ENCODE measurements around the gene AP4B1.
"Not testable (repeated sequence)": the region's sequence is repeated elsewhere in the genome, so short reads cannot be mapped to it uniquely, and the experiment has no call there.

The AP4B1 gene

GRCh38 chr1:113858418-113858817 lies 46.2 kb downstream of the AP4B1 start:
- no peak for DNase-seq (ENCODE audit: low spot score)

GRCh38 chr1:113857776-113858175 lies 46.8 kb downstream of the AP4B1 start:
- DNase-seq (ENCODE audit: low spot score) = no peak

GRCh38 chr1:113856401-113856790 lies 48.2 kb downstream of the AP4B1 start:
- no peak for DNase-seq (ENCODE audit: low spot score)

GRCh38 chr1:113855630-113856400 lies 48.8 kb downstream of the AP4B1 start:
- no peak for DNase-seq (ENCODE audit: low spot score)

GRCh38 chr1:113854234-113854633 lies 50.4 kb downstream of the AP4B1 start:
- no peak for DNase-seq (ENCODE audit: low spot score)

GRCh38 chr1:113852694-113853093 lies 51.9 kb downstream of the AP4B1 start:
- DNase-seq (ENCODE audit: low spot score) = not testable (repeated sequence)

- no peak for DNase-seq (ENCODE audit: low spot score)
Measured at GRCh38 chr1:113850127-113850796, 54.3 kb downstream of the AP4B1 start.

GRCh38 chr1:113849072-113849471 lies 55.5 kb downstream of the AP4B1 start:
- DNase-seq (ENCODE audit: low spot score) = no peak

- DNase-seq (ENCODE audit: low spot score) = no peak
Measured at GRCh38 chr1:113846391-113847035, 58.1 kb downstream of the AP4B1 start.
